ENCODE results near the gene ARHGEF7.

DNA sequence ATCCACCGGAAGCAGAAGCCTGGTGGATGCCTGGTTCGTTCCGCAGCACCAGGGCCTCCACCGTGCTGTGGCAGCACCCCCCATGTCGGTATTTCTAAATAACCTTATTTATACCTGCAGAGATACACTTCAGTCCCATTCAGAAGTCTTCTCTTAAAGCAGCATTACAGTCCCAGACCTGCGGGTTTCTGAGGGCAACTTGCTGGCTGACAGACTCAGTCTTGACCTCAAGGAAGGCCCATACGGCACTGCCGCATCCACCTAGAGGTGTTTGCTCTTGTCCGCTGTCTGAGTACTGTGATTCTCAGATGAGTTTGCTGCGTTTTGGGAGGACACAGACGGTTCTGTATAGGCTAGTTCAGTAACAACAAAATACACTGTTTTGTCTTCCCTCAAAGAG, 188.4 kb downstream of the ARHGEF7 start:
- TF ChIP-seq, protein P1, sequence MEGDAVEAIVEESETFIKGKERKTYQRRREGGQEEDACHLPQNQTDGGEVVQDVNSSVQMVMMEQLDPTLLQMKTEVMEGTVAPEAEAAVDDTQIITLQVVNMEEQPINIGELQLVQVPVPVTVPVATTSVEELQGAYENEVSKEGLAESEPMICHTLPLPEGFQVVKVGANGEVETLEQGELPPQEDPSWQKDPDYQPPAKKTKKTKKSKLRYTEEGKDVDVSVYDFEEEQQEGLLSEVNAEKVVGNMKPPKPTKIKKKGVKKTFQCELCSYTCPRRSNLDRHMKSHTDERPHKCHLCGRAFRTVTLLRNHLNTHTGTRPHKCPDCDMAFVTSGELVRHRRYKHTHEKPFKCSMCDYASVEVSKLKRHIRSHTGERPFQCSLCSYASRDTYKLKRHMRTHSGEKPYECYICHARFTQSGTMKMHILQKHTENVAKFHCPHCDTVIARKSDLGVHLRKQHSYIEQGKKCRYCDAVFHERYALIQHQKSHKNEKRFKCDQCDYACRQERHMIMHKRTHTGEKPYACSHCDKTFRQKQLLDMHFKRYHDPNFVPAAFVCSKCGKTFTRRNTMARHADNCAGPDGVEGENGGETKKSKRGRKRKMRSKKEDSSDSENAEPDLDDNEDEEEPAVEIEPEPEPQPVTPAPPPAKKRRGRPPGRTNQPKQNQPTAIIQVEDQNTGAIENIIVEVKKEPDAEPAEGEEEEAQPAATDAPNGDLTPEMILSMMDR (conservative IDR thresholded peaks at IDR 0.05): no peak
- TF ChIP-seq ZFX (IDR thresholded peaks at IDR 0.05): no peak

All from C4-2B (cell line).